ENCODE data around the gene FOXG1.

Gene FOXG1

GRCh38 chr14:28762303-28762954, 4.2 kb upstream of the FOXG1 start:
- no peak for DNase-seq

DNA sequence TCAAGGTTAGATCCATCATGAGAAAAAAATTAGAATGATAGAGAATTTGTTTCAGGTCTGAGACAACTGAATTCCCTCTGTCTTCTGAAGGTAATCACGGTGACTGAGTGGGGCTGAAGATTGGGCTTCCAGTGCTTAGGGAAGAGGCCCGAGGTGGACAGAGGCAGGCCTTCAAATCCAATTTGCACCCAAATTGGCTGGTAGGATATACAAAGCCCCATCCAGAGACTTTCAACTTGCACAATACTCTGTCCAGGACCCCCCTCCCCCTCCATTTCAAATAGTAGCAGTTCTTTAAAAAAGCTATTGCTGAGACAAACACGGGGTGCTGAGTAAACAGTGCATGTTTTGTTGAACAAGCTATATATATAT, 3.6 kb upstream of the FOXG1 start:
- DNase-seq = no peak

DNA sequence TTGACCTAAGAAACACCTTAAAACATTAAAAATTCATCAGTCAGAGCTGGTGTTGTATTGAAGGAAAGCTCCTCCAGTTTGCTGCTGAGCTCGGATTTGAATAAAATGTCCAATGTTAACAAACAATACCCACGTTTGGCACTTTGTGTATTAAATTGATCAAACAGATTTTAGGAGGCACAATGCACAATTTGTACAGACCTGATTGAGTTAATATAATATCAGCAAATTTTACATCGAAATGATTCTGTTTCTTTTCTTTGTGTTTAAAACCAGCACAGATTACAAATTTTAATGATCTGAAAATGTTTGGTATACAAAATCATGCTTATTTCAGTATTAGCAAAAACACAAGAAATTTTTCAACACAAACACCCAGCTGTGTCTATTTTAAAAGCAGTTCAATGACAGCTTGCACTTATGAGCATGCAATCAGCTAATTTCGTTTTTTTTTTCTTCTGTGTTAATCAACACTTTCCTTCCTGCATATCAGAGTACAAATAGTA, 2.8 kb upstream of the FOXG1 start:
- no peak for DNase-seq

GRCh38 chr14:28764257-28765160, 2.1 kb upstream of the FOXG1 start:
- no peak for DNase-seq

- no peak for DNase-seq
These were observed 1.3 kb upstream of the FOXG1 start for GRCh38 chr14:28765169-28765830.

GRCh38 chr14:28765831-28766468, 637 bp upstream of the FOXG1 start:
- DNase-seq = peak in 1 of 4 experiments; percentile 13

GRCh38 chr14:28767030-28767852, 654 bp downstream of the FOXG1 start:
- no peak for DNase-seq

- no peak for DNase-seq
These were observed 1.5 kb downstream of the FOXG1 start for GRCh38 chr14:28767853-28768741.

DNA sequence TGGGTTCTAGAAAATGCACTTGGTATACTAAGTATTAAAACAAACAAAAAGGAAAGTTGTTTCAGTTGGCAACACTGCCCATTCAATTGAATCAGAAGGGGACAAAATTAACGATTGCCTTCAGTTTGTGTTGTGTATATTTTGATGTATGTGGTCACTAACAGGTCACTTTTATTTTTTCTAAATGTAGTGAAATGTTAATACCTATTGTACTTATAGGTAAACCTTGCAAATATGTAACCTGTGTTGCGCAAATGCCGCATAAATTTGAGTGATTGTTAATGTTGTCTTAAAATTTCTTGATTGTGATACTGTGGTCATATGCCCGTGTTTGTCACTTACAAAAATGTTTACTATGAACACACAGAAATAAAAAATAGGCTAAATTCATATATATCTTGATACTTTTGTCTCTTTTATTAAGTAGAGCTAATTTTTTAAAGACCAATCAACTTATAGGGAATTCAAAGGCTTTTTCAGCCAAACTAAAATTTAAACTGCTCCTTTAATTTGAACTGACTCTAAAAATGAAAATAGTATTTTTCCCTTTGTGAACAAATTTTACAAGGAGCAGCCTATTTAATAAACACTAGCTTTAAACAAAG, 2.8 kb downstream of the FOXG1 start:
- DNase-seq = no peak

DNA sequence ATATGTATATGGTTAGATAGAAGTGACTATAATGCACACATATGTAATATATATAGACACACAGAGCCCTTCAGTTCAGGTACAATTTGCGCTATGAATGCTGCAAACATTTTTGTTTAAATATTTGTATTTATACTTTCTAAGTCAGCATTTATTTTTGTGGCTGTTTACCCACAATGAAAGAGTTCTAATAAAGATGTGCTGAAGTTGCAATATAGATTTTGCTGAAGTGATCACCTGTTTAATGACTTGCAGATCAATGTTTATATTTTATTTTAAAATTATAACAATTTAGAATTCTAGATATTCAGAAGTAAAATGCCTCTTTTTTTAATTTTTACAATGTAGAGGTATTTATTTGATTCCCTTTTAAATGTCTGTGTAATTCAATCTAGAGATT, 3.5 kb downstream of the FOXG1 start:
- DNase-seq = no peak

- no peak for DNase-seq
These were observed 4.0 kb downstream of the FOXG1 start for GRCh38 chr14:28770630-28771029.

GRCh38 chr14:28771168-28771567, 4.6 kb downstream of the FOXG1 start:
- DNase-seq = no peak

- DNase-seq = no peak
These were observed 6.0 kb downstream of the FOXG1 start for GRCh38 chr14:28772613-28773012.

GRCh38 chr14:28773176-28773575, 6.6 kb downstream of the FOXG1 start:
- DNase-seq = no peak

GRCh38 chr14:28773861-28774691, 7.5 kb downstream of the FOXG1 start:
- no peak for DNase-seq

DNA sequence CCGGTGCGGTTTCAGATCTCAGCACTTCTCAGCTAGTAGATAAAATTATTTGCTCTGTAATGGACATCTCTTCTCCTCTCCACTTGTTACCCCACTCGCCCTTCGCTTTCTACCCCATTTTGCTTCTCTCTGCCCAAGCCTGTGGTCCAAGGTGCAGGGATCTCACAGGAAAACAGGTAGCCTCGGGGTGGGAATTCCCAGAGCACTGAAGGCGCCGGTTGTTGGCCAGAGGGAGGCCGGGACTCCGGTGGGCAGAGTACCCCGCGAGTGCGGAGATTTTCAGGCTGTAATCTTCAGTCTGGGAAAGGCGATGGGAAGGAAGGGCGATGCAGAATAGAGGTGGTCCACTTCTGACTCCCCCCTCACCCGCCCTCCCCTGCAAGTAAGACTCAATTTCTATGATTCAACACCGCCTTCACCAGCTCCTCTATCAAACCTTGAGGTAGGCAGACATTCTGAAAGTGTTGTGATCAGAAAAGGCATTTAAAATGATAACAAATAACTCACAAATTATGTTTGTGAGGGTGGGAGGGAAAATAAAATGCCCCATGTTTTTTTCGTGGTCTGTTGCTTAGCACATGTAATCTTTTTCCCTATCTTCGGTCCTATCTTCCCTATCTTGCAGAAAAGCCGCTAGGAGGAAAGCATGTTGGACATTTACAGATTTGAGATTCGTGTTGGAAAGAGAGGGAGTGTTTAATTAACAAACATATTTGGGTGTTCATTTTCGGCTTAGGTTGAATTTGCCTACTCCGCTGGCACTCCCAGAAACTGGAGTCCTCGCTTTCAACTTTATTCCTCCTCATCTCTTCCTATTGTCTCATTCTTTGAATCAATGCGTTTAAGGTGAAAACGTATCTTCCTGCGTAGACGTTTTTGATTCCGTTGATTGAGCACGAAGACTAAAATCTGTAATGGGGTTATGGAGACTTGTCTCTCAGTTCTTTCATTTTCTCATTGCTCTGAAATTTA, 8.5 kb downstream of the FOXG1 start:
- no peak for DNase-seq

- DNase-seq = no peak
These were observed 10.1 kb downstream of the FOXG1 start for GRCh38 chr14:28776482-28777266.

Data from suppressor macrophage (primary cell).